BJ (cell line): ENCODE results near the gene SLC33A1. TPM values are rescaled to one million over a fixed set of nuclear protein-coding genes. Genes with fewer than 3 reads are reported as not detected.
"Not testable (repeated sequence)": the region's sequence is repeated elsewhere in the genome, so short reads cannot be mapped to it uniquely, and the experiment has no call there.

ENCODE experiments used
- CTCF ChIA-PET: fragments of 350-600 bp; formaldehyde crosslinking; extraction: SDS; loops from one replicate; lab custom pipeline; 2021; ENCODE audit warnings: antibody characterized with exemption, inconsistent platforms; lab: Yijun Ruan, JAX
- POLR2A ChIA-PET: fragments of 300-600 bp; sonication (Branson Sonifier 250); formaldehyde crosslinking; extraction: SDS; loops from one replicate; lab custom pipeline; 2021; ENCODE audit warnings: antibody characterized with exemption; lab: Charles Lee
- DNase-seq: peaks from one replicate; pipeline ENCODE4 v3.0.0-alpha.2; 2011; ENCODE audit warnings: low read depth
- H3K27me3 ChIP-seq: 2 replicates; pipeline ENCODE4 v1.6.0; 2011; ENCODE audit warnings: low read length; ENCODE audit not compliant: control insufficient read depth, insufficient read depth
- H3K36me3 ChIP-seq: 2 replicates; pipeline ENCODE4 v1.5.1; 2011; ENCODE audit warnings: low read length; ENCODE audit not compliant: control insufficient read depth, insufficient read depth
- H3K4me3 ChIP-seq: 2 replicates; pipeline ENCODE4 v1.5.1; 2011; ENCODE audit warnings: low read depth, mild to moderate bottlenecking, control low read depth, low read length
- polyA plus RNA-seq: library from polyadenylated mRNA; depleted of rRNA; stranded (reverse); fragments of >200 nt; gene quantifications from 2 replicates; pipeline ENCODE4 v1.2.3, GENCODE V29; 2011
- TF ChIP-seq, protein P1 (sequence below): IDR thresholded peaks from 2 replicates; pipeline ENCODE4 v1.5.1; 2011; ENCODE audit warnings: low read depth, mild to moderate bottlenecking, control low read depth, inconsistent platforms, low read length, moderate library complexity; ENCODE audit not compliant: insufficient read depth

Gene SLC33A1
- polyA plus RNA-seq, 1 experiment: 20.6 TPM

DNA sequence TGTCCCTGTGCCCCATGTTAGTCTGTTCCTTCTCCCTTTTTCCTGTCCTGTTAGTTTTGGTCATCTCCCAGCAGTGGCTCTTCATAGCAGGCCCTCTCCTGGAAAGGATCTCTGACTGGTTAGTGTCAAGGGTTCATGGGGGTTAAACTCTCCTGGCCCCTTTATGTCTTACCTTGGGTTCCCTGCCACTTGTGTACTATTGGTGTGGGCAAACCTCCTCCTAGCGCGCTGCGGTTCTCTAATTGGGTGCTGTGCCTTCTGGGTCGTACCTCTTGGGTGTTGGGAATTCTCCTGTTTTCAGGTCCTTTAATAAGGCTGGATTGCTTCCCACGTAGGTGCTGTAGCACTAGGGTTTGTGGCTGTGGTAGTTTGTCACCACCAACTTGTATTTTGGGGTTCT is 35.0 kb upstream of the SLC33A1 start:
- POLR2A ChIA-PET: no interaction called here

DNA sequence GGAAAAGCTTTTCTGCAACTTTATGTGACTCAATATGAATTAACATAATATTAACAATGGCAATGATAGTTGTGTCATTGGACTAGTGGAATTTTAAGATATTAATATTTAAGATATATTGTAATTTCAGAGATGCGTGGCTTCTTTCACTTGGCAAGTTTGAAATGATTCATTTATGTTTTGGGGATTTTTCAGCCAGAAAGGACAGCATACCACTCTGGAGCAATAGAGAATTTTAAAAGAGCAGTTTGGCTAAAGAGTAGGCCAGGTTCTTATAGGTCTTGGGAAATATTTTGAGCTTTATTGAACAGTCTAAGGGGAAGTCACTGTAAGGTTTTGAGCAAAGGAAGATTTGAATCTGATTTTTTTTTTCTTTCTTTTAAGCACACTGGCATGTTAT is 32.7 kb upstream of the SLC33A1 start:
- H3K4me3 ChIP-seq: no peak overlapping the region
- ChIA-PET POLR2A (no interaction called here), CTCF (interaction anchor here (0.6 kb wide), 1 partner anchor 63 kb away, joined by 3 read pairs; no protein-coding TSS in a partner anchor)
- TF ChIP-seq, protein P1, sequence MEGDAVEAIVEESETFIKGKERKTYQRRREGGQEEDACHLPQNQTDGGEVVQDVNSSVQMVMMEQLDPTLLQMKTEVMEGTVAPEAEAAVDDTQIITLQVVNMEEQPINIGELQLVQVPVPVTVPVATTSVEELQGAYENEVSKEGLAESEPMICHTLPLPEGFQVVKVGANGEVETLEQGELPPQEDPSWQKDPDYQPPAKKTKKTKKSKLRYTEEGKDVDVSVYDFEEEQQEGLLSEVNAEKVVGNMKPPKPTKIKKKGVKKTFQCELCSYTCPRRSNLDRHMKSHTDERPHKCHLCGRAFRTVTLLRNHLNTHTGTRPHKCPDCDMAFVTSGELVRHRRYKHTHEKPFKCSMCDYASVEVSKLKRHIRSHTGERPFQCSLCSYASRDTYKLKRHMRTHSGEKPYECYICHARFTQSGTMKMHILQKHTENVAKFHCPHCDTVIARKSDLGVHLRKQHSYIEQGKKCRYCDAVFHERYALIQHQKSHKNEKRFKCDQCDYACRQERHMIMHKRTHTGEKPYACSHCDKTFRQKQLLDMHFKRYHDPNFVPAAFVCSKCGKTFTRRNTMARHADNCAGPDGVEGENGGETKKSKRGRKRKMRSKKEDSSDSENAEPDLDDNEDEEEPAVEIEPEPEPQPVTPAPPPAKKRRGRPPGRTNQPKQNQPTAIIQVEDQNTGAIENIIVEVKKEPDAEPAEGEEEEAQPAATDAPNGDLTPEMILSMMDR: no peak
- H3K36me3 ChIP-seq: no peaks in the 10 kb centered on the region
- DNase-seq: no peak
- H3K27me3 ChIP-seq: no peaks in the 10 kb centered on the region

More for the DNA sequence above, 35.0 kb upstream of the SLC33A1 start:
- CTCF ChIA-PET: no interaction called here
- Histone ChIP-seq H3K27me3 (no peaks in the 10 kb centered on the region), H3K36me3 (peaks cover 2% of the 10 kb centered on the region), H3K4me3 (no peak overlapping the region)
- TF ChIP-seq, protein P1: no peak
- no peak for DNase-seq

DNA sequence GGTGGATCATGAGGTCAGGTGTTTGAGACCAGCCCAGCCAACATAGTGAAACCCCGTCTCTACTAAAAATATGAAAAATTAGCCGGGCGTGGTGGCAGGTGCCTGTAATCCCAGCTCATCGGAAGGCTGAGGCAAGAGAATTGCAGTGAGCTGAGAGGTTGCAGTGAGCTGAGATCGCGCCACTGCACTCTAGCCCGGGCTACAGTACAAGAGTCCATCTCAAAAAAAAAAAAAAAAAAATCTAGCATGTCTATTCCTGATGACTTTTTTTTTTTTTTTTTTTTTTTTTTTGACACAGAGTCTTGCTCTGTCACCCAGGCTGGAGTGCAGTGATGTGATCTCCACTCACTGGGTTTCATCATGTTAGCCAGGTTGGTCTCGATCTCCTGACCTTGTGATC is 32.1 kb upstream of the SLC33A1 start:
- POLR2A ChIA-PET, H3K36me3 ChIP-seq, DNase-seq, H3K4me3 ChIP-seq, H3K27me3 ChIP-seq: not testable (repeated sequence)
- CTCF ChIA-PET: interaction anchor here (0.6 to 0.9 kb wide), 2 partner anchors 10 to 62 kb away, joined by 3 to 4 read pairs; no protein-coding TSS in a partner anchor

DNA sequence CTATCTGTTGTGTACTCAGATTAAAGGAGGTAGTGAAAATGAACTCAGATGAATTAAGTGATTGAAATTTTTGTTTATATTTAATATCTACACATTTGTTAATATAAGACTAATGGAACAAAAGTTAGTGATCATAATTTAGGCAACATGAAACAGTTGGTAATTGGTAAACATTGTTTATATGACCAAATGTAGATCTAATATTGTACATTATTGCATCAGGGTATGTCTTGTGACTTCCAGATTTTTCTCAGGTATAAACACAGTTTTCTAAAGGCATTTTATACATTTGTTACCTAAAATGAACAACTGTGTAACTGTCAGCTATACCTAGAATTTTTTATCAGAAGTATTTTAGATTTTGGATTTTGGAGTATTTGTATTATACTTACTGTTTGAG is 31.1 kb upstream of the SLC33A1 start:
- DNase-seq: no peak
- CTCF ChIA-PET: no interaction called here
- no peaks in the 10 kb centered on the region for H3K36me3 ChIP-seq
- no peak overlapping the region for H3K4me3 ChIP-seq
- POLR2A ChIA-PET: no interaction called here
- H3K27me3 ChIP-seq: no peaks in the 10 kb centered on the region
- TF ChIP-seq, protein P1: no peak

DNA sequence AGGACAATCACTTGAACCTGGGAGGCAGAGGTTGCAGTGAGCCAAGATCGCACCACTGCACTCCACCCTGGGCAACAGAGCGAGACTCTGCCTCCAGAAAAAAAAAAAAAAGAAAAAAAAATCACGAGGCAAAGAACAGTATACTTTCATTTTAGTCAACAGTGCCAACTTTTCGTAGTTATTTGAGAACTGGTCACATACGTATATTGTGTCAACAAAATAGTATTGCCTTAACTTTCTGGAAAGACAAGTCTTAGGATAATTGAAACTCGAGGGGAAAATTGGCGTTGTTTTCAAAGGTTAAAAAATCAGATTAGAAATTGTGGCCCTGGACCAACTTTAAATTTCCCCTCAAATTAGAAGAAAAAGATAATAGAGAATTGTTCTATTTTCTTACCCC is 30.1 kb upstream of the SLC33A1 start:
- H3K4me3 ChIP-seq: no peak overlapping the region
- TF ChIP-seq, protein P1: no peak
- H3K36me3 ChIP-seq: no peaks in the 10 kb centered on the region
- CTCF ChIA-PET: no interaction called here
- POLR2A ChIA-PET: no interaction called here
- no peak for DNase-seq
- no peaks in the 10 kb centered on the region for H3K27me3 ChIP-seq

DNA sequence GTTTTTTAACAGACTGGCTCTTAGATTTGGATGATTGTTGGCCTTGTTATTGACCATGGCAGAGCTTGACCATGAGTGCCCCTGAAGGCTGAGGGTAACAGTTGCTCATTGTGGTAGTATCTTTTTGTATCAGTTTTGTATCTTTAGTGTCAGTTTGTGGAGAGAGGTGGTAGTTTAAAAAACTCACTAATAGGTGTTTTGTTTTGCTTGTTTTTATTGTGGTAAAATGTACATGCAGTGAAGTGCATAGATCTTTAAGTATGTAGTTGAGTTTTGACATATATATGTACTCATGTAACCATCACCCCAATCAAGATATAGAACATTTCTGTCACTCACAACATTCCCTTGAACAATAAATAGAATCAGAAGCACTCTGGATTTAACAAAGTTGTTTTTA is 26.1 kb upstream of the SLC33A1 start:
- Histone ChIP-seq H3K4me3 (no peak overlapping the region), H3K27me3 (no peaks in the 10 kb centered on the region), H3K36me3 (no peaks in the 10 kb centered on the region)
- POLR2A ChIA-PET: no interaction called here
- TF ChIP-seq, protein P1: no peak
- no peak for DNase-seq
- CTCF ChIA-PET: interaction anchor here (0.7 kb wide), 1 partner anchor 13 kb away, joined by 3 read pairs; no protein-coding TSS in a partner anchor
